GM18505 (cell line): ENCODE data around the gene FBXL17.

Experiments
- ATAC-seq: cut with Tn5 transposase; IDR thresholded peaks from one replicate; pipeline ENCODE4 v1.9.1; 2021; ENCODE audit not compliant: unreplicated experiment
- POLR2A ChIP-seq: IDR thresholded peaks from 4 replicates; pipeline ENCODE4 v1.6.1; 2011; ENCODE audit warnings: borderline replicate concordance; ENCODE audit not compliant: insufficient read depth, insufficient read length; ENCODE audit errors: extremely low read depth

FBXL17 gene

GRCh38 chr5:107929080-107929479 is 452.8 kb downstream of the FBXL17 start:
- TF ChIP-seq POLR2A: no peak
- no peak for ATAC-seq

- TF ChIP-seq POLR2A: no peak
- ATAC-seq: no peak
These were observed 455.8 kb downstream of the FBXL17 start for GRCh38 chr5:107926121-107926520.

GRCh38 chr5:107925200-107925599 is 456.7 kb downstream of the FBXL17 start:
- TF ChIP-seq POLR2A: no peak
- no peak for ATAC-seq

- no peak for TF ChIP-seq POLR2A
- no peak for ATAC-seq
These were observed 461.9 kb downstream of the FBXL17 start for GRCh38 chr5:107919969-107920368.

- no peak for ATAC-seq
- TF ChIP-seq POLR2A: no peak
These were observed 462.5 kb downstream of the FBXL17 start for GRCh38 chr5:107919361-107919760.

GRCh38 chr5:107917983-107918382 is 463.9 kb downstream of the FBXL17 start:
- TF ChIP-seq POLR2A: no peak
- no peak for ATAC-seq

- no peak for ATAC-seq
- TF ChIP-seq POLR2A: no peak
These were observed 464.9 kb downstream of the FBXL17 start for GRCh38 chr5:107916731-107917725.

- TF ChIP-seq POLR2A: no peak
- no peak for ATAC-seq
These were observed 466.6 kb downstream of the FBXL17 start for GRCh38 chr5:107915176-107915812.

GRCh38 chr5:107913494-107913893 is 468.4 kb downstream of the FBXL17 start:
- no peak for ATAC-seq
- no peak for TF ChIP-seq POLR2A

- TF ChIP-seq POLR2A: no peak
- ATAC-seq: no peak
These were observed 481.2 kb downstream of the FBXL17 start for GRCh38 chr5:107900721-107901120.

- ATAC-seq: no peak
These were observed 487.5 kb downstream of the FBXL17 start for GRCh38 chr5:107894361-107894760.

GRCh38 chr5:107893642-107894041 is 488.3 kb downstream of the FBXL17 start:
- ATAC-seq: no peak
- no peak for TF ChIP-seq POLR2A

More at GRCh38 chr5:107894361-107894760, 487.5 kb downstream of the FBXL17 start:
- TF ChIP-seq POLR2A: no peak

- no peak for TF ChIP-seq POLR2A
- no peak for ATAC-seq
These were observed 492.5 kb downstream of the FBXL17 start for GRCh38 chr5:107889387-107889786.

- no peak for ATAC-seq
- TF ChIP-seq POLR2A: no peak
These were observed 493.4 kb downstream of the FBXL17 start for GRCh38 chr5:107888541-107888940.
